Vagina (tissue), 2 donors: ENCODE results near the gene DNAH12. TPM values are rescaled to one million over a fixed set of nuclear protein-coding genes. Genes with fewer than 3 reads are reported as not detected.

Experiments
- DNase-seq, 2 donors: peaks; one replicate each; pipeline ENCODE4 v3.0.0-alpha.2; 2017; ENCODE audit errors: extremely low spot score in 2 of 2
- H3K27ac ChIP-seq: fragments of 200-600 bp; sonication (generic); one replicate; pipeline ENCODE4 v1.5.1; 2019
- H3K27me3 ChIP-seq: fragments of 200-600 bp; sonication (generic); one replicate; pipeline ENCODE4 v1.5.1; 2019
- H3K36me3 ChIP-seq, 2 donors: fragments of 200-600 bp; sonication (generic); one replicate each; pipeline ENCODE4 v1.5.1; 2017 to 2019
- H3K4me1 ChIP-seq: fragments of 200-600 bp; sonication (generic); one replicate; pipeline ENCODE4 v1.5.1; 2019
- H3K4me3 ChIP-seq, 2 donors: fragments of 200-600 bp; sonication (generic); 1 replicate in 1 of 2; 2 replicates in 1 of 2; pipeline ENCODE4 v1.5.1; 2016 to 2019
- H3K9me3 ChIP-seq: fragments of 200-600 bp; sonication (generic); one replicate; pipeline ENCODE4 v1.5.1; 2019
- CTCF ChIP-seq, 3 experiments: fragments of 450-650 bp in 2 of 3; fragments of 200-600 bp in 1 of 3; sonication (generic) in 1 of 3; IDR thresholded peaks; one replicate each; pipeline ENCODE4 v1.5.1; 2017 to 2019; ENCODE audit warnings: antibody characterized with exemption in 3 of 3, mild to moderate bottlenecking in 2 of 3, moderate library complexity in 2 of 3
- POLR2A ChIP-seq, 2 donors: fragments of 450-650 bp; IDR thresholded peaks; one replicate each; pipeline ENCODE4 v1.6.1; 2017; ENCODE audit warnings: antibody characterized with exemption in 2 of 2, mild to moderate bottlenecking in 2 of 2, moderate library complexity in 2 of 2
- POLR2AphosphoS5 ChIP-seq, 2 donors: sonication (generic); formaldehyde crosslinking; IDR thresholded peaks; one replicate each; pipeline ENCODE4 v1.9.0; 2017; ENCODE audit warnings: antibody characterized with exemption in 2 of 2, mild to moderate bottlenecking in 2 of 2, low read depth in 1 of 2; ENCODE audit not compliant: insufficient read depth in 1 of 2
- intact Hi-C: fragments of 100-400 bp; cut with DNase I; formaldehyde crosslinking; loops from one replicate; pipeline ENCODE4 v1.15.1; 2023
- total RNA-seq: library from RNA; depleted of rRNA; stranded (reverse); fragments of >200 nt; gene quantifications from one replicate; pipeline ENCODE4 v1.2.3, GENCODE V29; 2016

DNAH12 gene
- total RNA-seq, 1 donor from 2014 or later, result 0.25 TPM

DNA sequence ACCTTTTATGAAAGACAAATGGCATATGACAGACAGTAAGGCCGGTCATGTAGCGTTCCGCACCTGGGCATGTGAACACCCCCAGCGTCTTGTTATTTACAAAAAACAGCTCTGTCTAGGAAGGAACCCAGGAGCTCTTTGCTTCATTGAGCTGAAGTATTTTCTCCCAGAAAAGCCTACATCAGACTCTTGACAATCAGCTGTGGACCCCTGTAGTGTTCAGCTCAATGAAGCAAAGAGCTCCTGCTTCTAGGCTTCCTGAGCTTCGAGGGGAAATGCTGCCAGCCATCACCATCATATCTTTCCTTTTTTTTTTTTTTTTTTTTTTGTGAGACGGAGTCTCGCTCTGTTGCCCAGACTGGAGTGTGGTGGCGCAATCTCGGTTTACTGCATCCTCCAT is 255.7 kb downstream of the DNAH12 start:
- Histone ChIP-seq H3K27me3 (no peaks in the 10 kb centered on the region), H3K4me1 (no peaks in the 10 kb centered on the region), H3K27ac (no peak overlapping the region), H3K36me3 (no peaks in the 10 kb centered on the region), H3K4me3 (no peak overlapping the region), H3K9me3 (no peaks in the 10 kb centered on the region)
- intact Hi-C loops, result no loop called here
- no peak for TF ChIP-seq POLR2AphosphoS5 (IDR thresholded peaks at IDR 0.05; ENCODE audit: insufficient read depth in 1 of 2, low read depth in 1 of 2)
- no peak for TF ChIP-seq CTCF (IDR thresholded peaks at IDR 0.05)
- no peak for TF ChIP-seq POLR2A (IDR thresholded peaks at IDR 0.05)
- no peak for DNase-seq

GRCh38 chr3:57287205-57287604 is 256.9 kb downstream of the DNAH12 start:
- no peak for DNase-seq
- Histone ChIP-seq H3K36me3 (no peaks in the 10 kb centered on the region), H3K27ac (no peak overlapping the region), H3K27me3 (no peaks in the 10 kb centered on the region), H3K4me3 (no peak overlapping the region), H3K4me1 (no peaks in the 10 kb centered on the region), H3K9me3 (no peaks in the 10 kb centered on the region)
- intact Hi-C loops, result no loop called here
- TF ChIP-seq POLR2AphosphoS5 (IDR thresholded peaks at IDR 0.05; ENCODE audit: insufficient read depth in 1 of 2, low read depth in 1 of 2) (no peak), CTCF (IDR thresholded peaks at IDR 0.05) (no peak), POLR2A (IDR thresholded peaks at IDR 0.05) (no peak)

GRCh38 chr3:57283334-57283733 is 260.8 kb downstream of the DNAH12 start:
- DNase-seq, result no peak
- no peak for TF ChIP-seq POLR2AphosphoS5 (IDR thresholded peaks at IDR 0.05; ENCODE audit: insufficient read depth in 1 of 2, low read depth in 1 of 2)
- no peak for TF ChIP-seq POLR2A (IDR thresholded peaks at IDR 0.05)
- no peak for TF ChIP-seq CTCF (IDR thresholded peaks at IDR 0.05)
- no peak overlapping the region for H3K4me3 ChIP-seq
- H3K9me3 ChIP-seq, result no peaks in the 10 kb centered on the region
- intact Hi-C loops, result no loop called here
- no peaks in the 10 kb centered on the region for H3K36me3 ChIP-seq
- no peaks in the 10 kb centered on the region for H3K4me1 ChIP-seq
- H3K27ac ChIP-seq, result no peak overlapping the region
- H3K27me3 ChIP-seq, result no peaks in the 10 kb centered on the region

- no peak overlapping the region for H3K4me3 ChIP-seq
- TF ChIP-seq CTCF (IDR thresholded peaks at IDR 0.05) (no peak), POLR2AphosphoS5 (IDR thresholded peaks at IDR 0.05; ENCODE audit: insufficient read depth in 1 of 2, low read depth in 1 of 2) (no peak), POLR2A (IDR thresholded peaks at IDR 0.05) (no peak)
- intact Hi-C loops, result no loop called here
These were observed 262.4 kb downstream of the DNAH12 start for GRCh38 chr3:57281715-57282114.

GRCh38 chr3:57279685-57280084 is 264.5 kb downstream of the DNAH12 start:
- Histone ChIP-seq H3K4me1 (no peaks in the 10 kb centered on the region), H3K27me3 (no peaks in the 10 kb centered on the region), H3K27ac (no peak overlapping the region), H3K4me3 (no peak overlapping the region), H3K36me3 (no peaks in the 10 kb centered on the region), H3K9me3 (no peaks in the 10 kb centered on the region)
- intact Hi-C loops, result no loop called here
- DNase-seq, result no peak
- TF ChIP-seq CTCF (IDR thresholded peaks at IDR 0.05) (no peak), POLR2AphosphoS5 (IDR thresholded peaks at IDR 0.05; ENCODE audit: insufficient read depth in 1 of 2, low read depth in 1 of 2) (no peak), POLR2A (IDR thresholded peaks at IDR 0.05) (no peak)

More at GRCh38 chr3:57281715-57282114, 262.4 kb downstream of the DNAH12 start:
- Histone ChIP-seq H3K27me3 (no peaks in the 10 kb centered on the region), H3K36me3 (no peaks in the 10 kb centered on the region), H3K27ac (no peak overlapping the region), H3K9me3 (no peaks in the 10 kb centered on the region), H3K4me1 (no peaks in the 10 kb centered on the region)
- no peak for DNase-seq
